Esophagus muscularis mucosa (tissue), 4 donors: Measurements from ENCODE around the gene ADAMTSL5. TPM values are rescaled to one million over a fixed set of nuclear protein-coding genes. Genes with fewer than 3 reads are reported as not detected.
"Not testable (repeated sequence)": the region's sequence is repeated elsewhere in the genome, so short reads cannot be mapped to it uniquely, and the experiment has no call there.

Source experiments
- DNase-seq: peaks from one replicate; pipeline ENCODE4 v3.0.0-alpha.2; 2017; ENCODE audit errors: extremely low spot score
- H3K27ac ChIP-seq, 4 donors: fragments of 200-600 bp; sonication (generic); replicated peaks in 1 of 4; 1 replicate in 3 of 4; 2 replicates in 1 of 4; pipeline ENCODE4 v1.5.1; 2016 to 2019; ENCODE audit warnings: mild to moderate bottlenecking in 1 of 4
- H3K27me3 ChIP-seq, 4 donors: fragments of 200-600 bp; sonication (generic); one replicate each; pipeline versions ENCODE4 v1.5.1 to v1.6.0; 2016 to 2019
- H3K36me3 ChIP-seq, 4 donors: fragments of 200-600 bp; sonication (generic); one replicate each; pipeline ENCODE4 v1.5.1; 2016 to 2019
- H3K4me1 ChIP-seq, 4 donors: fragments of 200-600 bp; sonication (generic); one replicate each; pipeline ENCODE4 v1.5.1; 2016 to 2019
- H3K4me3 ChIP-seq, 4 donors: fragments of 200-600 bp; sonication (generic); 1 replicate in 2 of 4; 2 replicates in 2 of 4; pipeline ENCODE4 v1.5.1; 2016 to 2019; ENCODE audit warnings: mild to moderate bottlenecking in 4 of 4, moderate library complexity in 1 of 4
- H3K9me3 ChIP-seq, 4 donors: fragments of 200-600 bp; sonication (generic); 1 replicate in 3 of 4; 2 replicates in 1 of 4; pipeline ENCODE4 v1.5.1; 2016 to 2019
- EP300 ChIP-seq: sonication (generic); formaldehyde crosslinking; IDR thresholded peaks from one replicate; pipeline ENCODE4 v1.6.1; 2017; ENCODE audit warnings: antibody characterized with exemption
- POLR2A ChIP-seq: fragments of 450-650 bp; IDR thresholded peaks from one replicate; pipeline ENCODE4 v1.6.1; 2017; ENCODE audit warnings: antibody characterized with exemption, moderate library complexity, mild to moderate bottlenecking, low read depth
- POLR2AphosphoS5 ChIP-seq, 2 donors: sonication (generic); formaldehyde crosslinking; IDR thresholded peaks; one replicate each; pipeline ENCODE4 v1.6.1; 2017; ENCODE audit warnings: antibody characterized with exemption in 2 of 2
- WGBS: methylation state at CpG from one replicate; pipeline ENCODE4 v1.1.5; 2018; 5-methylcytosine and 5-hydroxymethylcytosine counted together
- intact Hi-C: fragments of 100-400 bp; cut with DNase I; formaldehyde crosslinking; loops from one replicate; pipeline ENCODE4 v1.15.1; 2023
- total RNA-seq, 4 donors: library from RNA; depleted of rRNA; stranded (reverse); fragments of >200 nt; gene quantifications; one replicate each; pipeline versions ENCODE4 v1.1.0 to v1.2.1, GENCODE V29; 2016
- TF ChIP-seq, protein P1 (sequence below), 3 experiments: fragments of 200-600 bp in 2 of 3; fragments of 450-650 bp in 1 of 3; sonication (generic) in 2 of 3; IDR thresholded peaks; one replicate each; pipeline ENCODE4 v1.5.1; 2017 to 2019; ENCODE audit warnings: antibody characterized with exemption in 3 of 3, mild to moderate bottlenecking in 2 of 3, moderate library complexity in 1 of 3

ADAMTSL5 gene
- total RNA-seq, 4 donors from 2014 or later: 3.9 to 5.9 (median 4.7) TPM

DNA sequence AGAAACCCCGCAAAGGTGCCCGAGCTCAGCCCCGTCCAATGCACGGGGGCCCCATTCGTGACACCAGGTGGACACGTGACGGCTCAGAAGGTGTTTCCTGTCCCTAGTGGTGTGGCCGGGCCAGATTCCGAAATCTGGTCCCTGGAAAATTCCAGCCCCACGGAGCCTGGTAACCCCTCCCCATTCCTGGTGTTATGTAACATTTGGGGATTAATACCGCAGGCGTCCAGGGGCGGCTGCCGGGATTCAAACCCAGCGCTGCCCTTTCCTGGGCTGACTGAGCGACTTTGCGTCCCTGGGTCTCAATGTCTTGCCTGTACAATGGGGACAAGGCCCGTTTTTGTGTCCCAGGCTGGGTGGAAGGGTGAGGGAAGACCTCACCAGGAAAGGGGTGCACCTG, 10.0 kb upstream of the ADAMTSL5 start:
- WGBS: 92% methylated on average over 6 of the region's 18 CpGs
- intact Hi-C loops: no loop called here
- H3K4me3 ChIP-seq: no peak overlapping the region
- H3K4me1 ChIP-seq: peaks cover 9 to 16% (median 13%) of the 10 kb centered on the region in 4 donors
- H3K9me3 ChIP-seq: no peaks in the 10 kb centered on the region
- DNase-seq: no peak
- no peak for TF ChIP-seq POLR2A
- TF ChIP-seq, protein P1, sequence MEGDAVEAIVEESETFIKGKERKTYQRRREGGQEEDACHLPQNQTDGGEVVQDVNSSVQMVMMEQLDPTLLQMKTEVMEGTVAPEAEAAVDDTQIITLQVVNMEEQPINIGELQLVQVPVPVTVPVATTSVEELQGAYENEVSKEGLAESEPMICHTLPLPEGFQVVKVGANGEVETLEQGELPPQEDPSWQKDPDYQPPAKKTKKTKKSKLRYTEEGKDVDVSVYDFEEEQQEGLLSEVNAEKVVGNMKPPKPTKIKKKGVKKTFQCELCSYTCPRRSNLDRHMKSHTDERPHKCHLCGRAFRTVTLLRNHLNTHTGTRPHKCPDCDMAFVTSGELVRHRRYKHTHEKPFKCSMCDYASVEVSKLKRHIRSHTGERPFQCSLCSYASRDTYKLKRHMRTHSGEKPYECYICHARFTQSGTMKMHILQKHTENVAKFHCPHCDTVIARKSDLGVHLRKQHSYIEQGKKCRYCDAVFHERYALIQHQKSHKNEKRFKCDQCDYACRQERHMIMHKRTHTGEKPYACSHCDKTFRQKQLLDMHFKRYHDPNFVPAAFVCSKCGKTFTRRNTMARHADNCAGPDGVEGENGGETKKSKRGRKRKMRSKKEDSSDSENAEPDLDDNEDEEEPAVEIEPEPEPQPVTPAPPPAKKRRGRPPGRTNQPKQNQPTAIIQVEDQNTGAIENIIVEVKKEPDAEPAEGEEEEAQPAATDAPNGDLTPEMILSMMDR (IDR thresholded peaks at IDR 0.05): no peak
- no peak for TF ChIP-seq POLR2AphosphoS5 (IDR thresholded peaks at IDR 0.05)
- TF ChIP-seq EP300: no peak
- H3K27ac ChIP-seq: no peak overlapping the region
- no peaks in the 10 kb centered on the region for H3K36me3 ChIP-seq
- peaks cover 0 to 83% (median 30%) of the 10 kb centered on the region in 4 donors for H3K27me3 ChIP-seq

DNA sequence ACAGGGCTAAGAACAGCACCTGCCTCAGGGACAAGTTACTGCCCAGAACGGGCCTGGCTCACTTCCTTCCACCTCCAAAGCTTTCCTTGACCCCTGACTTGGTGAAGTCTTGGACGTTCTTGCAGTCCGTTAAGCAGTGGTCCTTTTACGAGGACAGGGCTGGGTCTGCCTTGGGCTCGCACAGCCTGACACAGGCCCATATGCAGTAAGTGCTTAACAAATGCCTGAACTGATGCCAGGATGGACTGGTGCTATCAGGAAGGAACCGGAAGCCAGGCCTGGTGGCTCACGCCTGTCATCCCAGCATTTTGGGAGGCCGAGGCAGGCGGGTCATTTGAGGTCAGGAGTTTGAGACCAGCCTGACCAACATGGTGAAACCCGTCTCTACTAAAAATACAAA, 9.2 kb upstream of the ADAMTSL5 start:
- Histone ChIP-seq H3K4me3 (no peak overlapping the region), H3K9me3 (no peaks in the 10 kb centered on the region), H3K36me3 (no peaks in the 10 kb centered on the region), H3K4me1 (peaks cover 9 to 16% (median 13%) of the 10 kb centered on the region in 4 donors), H3K27ac (no peak overlapping the region), H3K27me3 (peaks cover 0 to 75% (median 29%) of the 10 kb centered on the region in 4 donors)
- 77% methylated on average over 8 of the region's 10 CpGs for WGBS
- TF ChIP-seq EP300: no peak
- TF ChIP-seq POLR2AphosphoS5 (IDR thresholded peaks at IDR 0.05): no peak
- TF ChIP-seq POLR2A: no peak
- TF ChIP-seq, protein P1 (IDR thresholded peaks at IDR 0.05): no peak
- DNase-seq: no peak
- intact Hi-C loops: no loop called here

DNA sequence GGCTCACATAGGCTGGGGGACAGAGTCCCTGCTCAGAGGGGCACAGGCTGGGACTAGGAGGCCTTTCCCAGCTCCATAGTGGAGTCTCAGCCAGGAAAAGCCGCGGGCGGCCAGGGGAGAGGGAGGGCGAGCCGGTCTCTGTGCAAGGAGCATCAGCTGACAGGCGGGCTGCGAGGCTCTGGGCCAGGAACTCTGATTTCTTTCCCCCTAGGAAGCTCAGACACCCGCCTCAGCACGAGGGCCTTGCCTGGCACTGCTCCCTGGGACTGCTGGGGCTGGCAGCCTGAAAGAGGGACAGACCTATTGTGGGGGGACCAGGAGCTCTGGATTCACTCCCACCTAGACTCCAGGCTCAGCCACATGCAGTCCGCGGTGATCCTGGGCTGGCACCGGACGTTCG, 8.8 kb upstream of the ADAMTSL5 start:
- Histone ChIP-seq H3K4me1 (peaks cover 9 to 16% (median 13%) of the 10 kb centered on the region in 4 donors), H3K27ac (no peak overlapping the region), H3K4me3 (no peak overlapping the region), H3K36me3 (no peaks in the 10 kb centered on the region), H3K27me3 (peaks cover 0 to 75% (median 25%) of the 10 kb centered on the region in 4 donors), H3K9me3 (no peaks in the 10 kb centered on the region)
- TF ChIP-seq, protein P1 (IDR thresholded peaks at IDR 0.05): no peak
- no peak for TF ChIP-seq EP300
- TF ChIP-seq POLR2AphosphoS5 (IDR thresholded peaks at IDR 0.05): no peak
- no peak for TF ChIP-seq POLR2A
- intact Hi-C loops: no loop called here
- no peak for DNase-seq
- WGBS: 26% methylated on average over 7 of the region's 14 CpGs

DNA sequence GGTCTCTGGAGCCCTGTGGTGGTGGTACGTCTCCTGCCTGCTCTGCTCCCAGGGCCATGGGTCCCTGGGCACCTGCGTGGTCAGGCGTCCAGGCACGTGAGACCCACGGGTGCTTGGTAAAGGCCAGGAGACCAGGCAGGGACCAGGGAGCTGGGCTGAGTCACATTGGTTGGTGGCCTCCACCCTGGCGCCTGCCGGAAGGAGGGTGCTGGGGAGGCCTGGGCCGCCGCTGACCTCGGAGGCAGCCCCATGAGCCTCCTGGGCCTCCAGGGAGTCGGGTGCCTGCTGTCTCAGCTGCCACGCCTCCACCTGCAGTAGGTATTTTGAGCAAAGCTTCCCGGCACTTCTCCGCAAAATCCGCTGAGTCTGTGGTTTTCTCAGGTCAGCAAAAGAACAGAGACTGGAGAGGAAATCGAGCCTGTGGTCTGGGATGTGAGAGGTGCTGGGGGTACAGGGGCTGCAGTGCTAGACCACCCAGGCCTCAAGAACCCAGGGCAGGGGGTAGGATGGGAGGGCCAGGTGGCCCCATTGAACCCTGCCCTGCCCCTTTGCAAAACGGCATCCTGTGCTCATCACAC, 7.5 kb upstream of the ADAMTSL5 start:
- 83% methylated on average over 10 of the region's 17 CpGs for WGBS
- Histone ChIP-seq H3K4me3 (no peak overlapping the region), H3K4me1 (peaks cover 9 to 16% (median 13%) of the 10 kb centered on the region in 4 donors), H3K27me3 (peaks cover 0 to 74% (median 13%) of the 10 kb centered on the region in 4 donors), H3K27ac (no peak overlapping the region), H3K9me3 (peaks cover 0 to 5% (median 0%) of the 10 kb centered on the region in 4 donors), H3K36me3 (no peaks in the 10 kb centered on the region)
- intact Hi-C loops: no loop called here
- no peak for DNase-seq
- no peak for TF ChIP-seq EP300

DNA sequence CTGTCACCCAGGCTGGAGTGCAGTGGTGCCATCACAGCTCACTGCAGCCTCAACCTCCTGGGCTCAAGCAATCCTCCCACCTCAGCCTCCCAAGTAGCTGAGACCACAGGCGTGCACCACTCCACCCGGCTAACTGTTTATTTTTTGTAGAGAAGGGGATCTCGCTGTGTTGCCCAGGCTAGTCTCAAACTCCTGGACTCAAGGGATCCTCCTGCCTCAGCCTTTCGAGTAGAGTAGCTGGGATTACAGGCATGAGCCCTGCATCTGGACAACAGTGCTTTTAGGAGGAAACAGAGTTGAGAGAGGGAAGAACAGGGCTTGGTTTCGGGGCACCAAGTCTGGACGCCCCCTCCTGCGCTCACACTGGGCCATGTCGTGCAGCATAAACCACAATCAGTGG, 7.0 kb upstream of the ADAMTSL5 start:
- 84% methylated on average over 8 of the region's 8 CpGs for WGBS
- intact Hi-C loops: loop anchor here (10.0 kb wide), 1 partner anchor 75 kb away; no protein-coding TSS in a partner anchor
- not testable (repeated sequence) for H3K36me3 ChIP-seq, H3K4me3 ChIP-seq, H3K9me3 ChIP-seq, H3K27ac ChIP-seq, DNase-seq
- peaks cover 9 to 16% (median 13%) of the 10 kb centered on the region in 4 donors for H3K4me1 ChIP-seq
- H3K27me3 ChIP-seq: peaks cover 0 to 74% (median 8%) of the 10 kb centered on the region in 4 donors

DNA sequence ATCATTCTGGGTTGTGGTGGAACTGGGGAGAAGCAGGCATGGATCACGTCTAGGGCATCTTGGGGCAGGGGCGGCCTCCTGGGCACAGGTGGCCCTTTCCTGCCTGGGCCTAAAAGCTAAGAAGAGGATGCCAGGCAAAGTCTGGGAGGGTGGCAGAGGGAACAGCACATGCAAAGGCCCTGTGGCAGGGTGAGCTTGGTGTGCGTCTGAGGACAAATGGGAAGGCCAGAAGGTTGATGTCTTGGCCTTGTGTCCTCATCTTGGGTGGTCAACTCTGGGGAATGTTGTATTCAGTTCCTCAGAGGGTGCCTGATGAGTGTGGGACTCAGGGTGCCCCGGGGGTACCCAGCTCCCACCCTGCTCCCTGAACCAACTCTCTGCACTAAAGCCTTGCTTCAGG, 5.7 kb upstream of the ADAMTSL5 start:
- intact Hi-C loops: loop anchor here (10.0 kb wide), 1 partner anchor 74 kb away; no protein-coding TSS in a partner anchor
- no peak for DNase-seq
- peaks cover 0 to 5% (median 0%) of the 10 kb centered on the region in 4 donors for H3K9me3 ChIP-seq
- H3K36me3 ChIP-seq: no peaks in the 10 kb centered on the region
- no peak overlapping the region for H3K27ac ChIP-seq
- 80% methylated on average over 4 of the region's 4 CpGs for WGBS
- TF ChIP-seq POLR2AphosphoS5 (IDR thresholded peaks at IDR 0.05) (no peak), EP300 (no peak), POLR2A (no peak)
- TF ChIP-seq, protein P1 (IDR thresholded peaks at IDR 0.05): no peak
- H3K27me3 ChIP-seq: peaks cover 0 to 72% (median 7%) of the 10 kb centered on the region in 4 donors
- no peak overlapping the region for H3K4me3 ChIP-seq
- H3K4me1 ChIP-seq: peaks cover 6 to 10% (median 8%) of the 10 kb centered on the region in 4 donors
